ENCODE data around the gene TMEM132C. TPM values are rescaled to one million over a fixed set of nuclear protein-coding genes. Genes with fewer than 3 reads are reported as not detected.

Gene TMEM132C
- total RNA-seq, 1 experiment from 2014 or later: not detected

- DNase-seq (ENCODE audit: low spot score) (no peak), ATAC-seq (no peak)
- Mint-ChIP-seq H3K9me3 (peaks cover 54% of the 10 kb centered on the region), H3K4me1 (no peaks in the 10 kb centered on the region), H3K27ac (no peak overlapping the region), H3K27me3 (ENCODE audit: low read depth) (peaks cover 18% of the 10 kb centered on the region), H3K4me3 (no peak overlapping the region), H3K36me3 (peaks cover 57% of the 10 kb centered on the region)
- POLR2A ChIA-PET: no interaction called here
- CTCF ChIA-PET: no interaction called here
- TF ChIP-seq ZNF232 (CRISPR knock-in tag; IDR thresholded peaks at IDR 0.05) (no peak), GRHL2 (CRISPR knock-in tag; IDR thresholded peaks at IDR 0.05; ENCODE audit: insufficient replicate concordance, severe bottlenecking) (no peak), ZNF396 (CRISPR knock-in tag; IDR thresholded peaks at IDR 0.05; ENCODE audit: borderline replicate concordance) (no peak), NR2C2 (CRISPR knock-in tag; IDR thresholded peaks at IDR 0.05) (no peak), ZNF281 (CRISPR knock-in tag; IDR thresholded peaks at IDR 0.05) (no peak), TEAD4 (CRISPR knock-in tag; IDR thresholded peaks at IDR 0.05) (no peak), FOXJ3 (CRISPR knock-in tag; IDR thresholded peaks at IDR 0.05; ENCODE audit: borderline replicate concordance) (no peak), NR1H2 (CRISPR knock-in tag; IDR thresholded peaks at IDR 0.05) (no peak), ESRRA (CRISPR knock-in tag; IDR thresholded peaks at IDR 0.05; ENCODE audit: borderline replicate concordance) (no peak), ZNF532 (CRISPR knock-in tag; IDR thresholded peaks at IDR 0.05; ENCODE audit: borderline replicate concordance) (no peak), ZNF416 (CRISPR knock-in tag; IDR thresholded peaks at IDR 0.05) (no peak), ELF4 (CRISPR knock-in tag; IDR thresholded peaks at IDR 0.05; ENCODE audit: low read depth) (no peak), GTF2I (CRISPR knock-in tag; conservative IDR thresholded peaks at IDR 0.05) (no peak), TEAD1 (CRISPR knock-in tag; IDR thresholded peaks at IDR 0.05) (no peak), RORB (CRISPR knock-in tag; IDR thresholded peaks at IDR 0.05) (no peak), MYBL2 (CRISPR knock-in tag; IDR thresholded peaks at IDR 0.05) (no peak), FOXP4 (CRISPR knock-in tag; IDR thresholded peaks at IDR 0.05) (no peak)
Measured at GRCh38 chr12:128687851-128688250, 420.9 kb downstream of the TMEM132C start.

DNA sequence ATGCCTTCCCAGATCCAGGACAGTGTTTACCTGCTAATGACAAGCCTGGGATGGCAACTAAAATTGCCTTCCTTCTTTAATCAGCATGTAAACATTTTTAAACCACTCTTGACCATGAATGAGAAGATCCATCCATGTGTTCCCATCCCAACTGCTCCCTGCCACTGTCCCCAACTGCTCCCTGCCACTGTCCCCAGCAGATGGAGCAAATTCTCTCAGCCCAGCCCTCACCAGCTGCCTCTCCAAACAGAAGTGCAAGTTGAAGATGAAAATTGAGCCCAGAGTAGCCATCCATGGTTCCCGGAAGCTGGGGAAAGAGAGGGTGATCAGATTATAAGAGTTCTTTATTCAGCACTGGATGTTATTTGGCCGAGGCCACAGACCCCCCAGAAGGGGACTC is 423.7 kb downstream of the TMEM132C start:
- Mint-ChIP-seq H3K4me3 (no peak overlapping the region), H3K9me3 (peaks cover 47% of the 10 kb centered on the region), H3K4me1 (no peaks in the 10 kb centered on the region), H3K27ac (no peak overlapping the region), H3K27me3 (ENCODE audit: low read depth) (peaks cover 27% of the 10 kb centered on the region), H3K36me3 (peaks cover 51% of the 10 kb centered on the region)
- no peak for ATAC-seq
- ChIA-PET CTCF (no interaction called here), POLR2A (no interaction called here)
- no peak for DNase-seq (ENCODE audit: low spot score)
- TF ChIP-seq NFATC4 (CRISPR knock-in tag; IDR thresholded peaks at IDR 0.05) (no peak), ATF3 (CRISPR knock-in tag; conservative IDR thresholded peaks at IDR 0.05) (no peak), E2F1 (CRISPR knock-in tag; IDR thresholded peaks at IDR 0.05) (no peak), NR1H2 (CRISPR knock-in tag; IDR thresholded peaks at IDR 0.05) (no peak), CREM (CRISPR knock-in tag; IDR thresholded peaks at IDR 0.05) (no peak), ZNF671 (CRISPR knock-in tag; IDR thresholded peaks at IDR 0.05) (no peak), CREB1 (CRISPR knock-in tag; IDR thresholded peaks at IDR 0.05) (no peak), ZNF281 (CRISPR knock-in tag; IDR thresholded peaks at IDR 0.05) (no peak)

Measured in WTC11 (cell line).